Measurements from ENCODE around the gene SMKR1.

DNA sequence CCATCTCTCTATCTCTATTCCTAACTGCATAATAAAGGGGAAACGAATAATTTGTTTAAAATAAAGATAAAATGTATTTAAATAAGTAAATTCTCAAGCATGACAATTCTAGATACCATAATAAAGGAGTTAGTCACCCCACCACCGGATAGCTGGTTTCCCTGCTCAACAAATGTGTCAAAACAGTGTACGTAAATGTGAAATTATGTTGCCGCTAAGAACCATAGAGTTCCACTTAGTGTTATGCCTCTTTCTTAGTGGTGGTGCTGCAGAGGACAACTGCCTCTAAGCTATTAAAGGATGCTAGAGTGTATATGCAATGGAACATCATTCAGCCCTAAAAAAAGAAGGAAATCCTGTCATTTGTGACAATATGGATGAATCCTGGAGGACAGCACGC lies 42.4 kb downstream of the SMKR1 start:
- TF ChIP-seq, protein P1, sequence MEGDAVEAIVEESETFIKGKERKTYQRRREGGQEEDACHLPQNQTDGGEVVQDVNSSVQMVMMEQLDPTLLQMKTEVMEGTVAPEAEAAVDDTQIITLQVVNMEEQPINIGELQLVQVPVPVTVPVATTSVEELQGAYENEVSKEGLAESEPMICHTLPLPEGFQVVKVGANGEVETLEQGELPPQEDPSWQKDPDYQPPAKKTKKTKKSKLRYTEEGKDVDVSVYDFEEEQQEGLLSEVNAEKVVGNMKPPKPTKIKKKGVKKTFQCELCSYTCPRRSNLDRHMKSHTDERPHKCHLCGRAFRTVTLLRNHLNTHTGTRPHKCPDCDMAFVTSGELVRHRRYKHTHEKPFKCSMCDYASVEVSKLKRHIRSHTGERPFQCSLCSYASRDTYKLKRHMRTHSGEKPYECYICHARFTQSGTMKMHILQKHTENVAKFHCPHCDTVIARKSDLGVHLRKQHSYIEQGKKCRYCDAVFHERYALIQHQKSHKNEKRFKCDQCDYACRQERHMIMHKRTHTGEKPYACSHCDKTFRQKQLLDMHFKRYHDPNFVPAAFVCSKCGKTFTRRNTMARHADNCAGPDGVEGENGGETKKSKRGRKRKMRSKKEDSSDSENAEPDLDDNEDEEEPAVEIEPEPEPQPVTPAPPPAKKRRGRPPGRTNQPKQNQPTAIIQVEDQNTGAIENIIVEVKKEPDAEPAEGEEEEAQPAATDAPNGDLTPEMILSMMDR (IDR thresholded peaks at IDR 0.05), result no peak
- TF ChIP-seq POLR2A (IDR thresholded peaks at IDR 0.05), result no peak
